GM19397 (cell line): ENCODE results near the gene KCNMA1.

Source experiments
- ATAC-seq: cut with Tn5 transposase; IDR thresholded peaks from one replicate; pipeline ENCODE4 v1.9.1; 2021; ENCODE audit warnings: mild to moderate bottlenecking, moderate library complexity; ENCODE audit not compliant: unreplicated experiment

The KCNMA1 gene

GRCh38 chr10:77016855-77017254, 620.8 kb downstream of the KCNMA1 start:
- no peak for ATAC-seq

DNA sequence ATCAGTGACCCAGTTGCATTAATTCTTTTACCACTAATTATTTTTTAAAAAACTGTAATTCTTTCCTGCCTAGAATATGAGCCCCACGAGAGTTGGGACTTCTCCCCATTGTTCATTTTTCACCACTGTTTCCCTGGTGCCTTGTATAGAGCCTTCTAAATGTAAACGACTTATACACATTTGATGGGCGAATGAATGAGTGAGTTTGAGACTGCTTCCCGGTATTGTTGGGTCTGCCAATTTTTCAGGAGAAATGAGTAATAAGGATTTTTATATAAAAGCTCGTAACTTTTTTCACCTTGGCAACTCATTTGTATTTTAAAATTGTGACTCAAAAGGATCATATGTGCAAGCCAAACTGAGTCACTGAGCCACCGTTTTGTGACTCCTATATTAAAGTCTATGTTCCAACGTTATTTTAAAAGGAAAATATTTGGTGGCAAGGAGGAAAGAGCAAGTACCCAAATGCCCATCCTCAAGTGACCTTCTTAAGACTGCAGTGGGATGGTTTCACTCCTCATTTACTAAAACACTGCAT, 621.3 kb downstream of the KCNMA1 start:
- ATAC-seq: no peak

GRCh38 chr10:77015360-77015759, 622.2 kb downstream of the KCNMA1 start:
- no peak for ATAC-seq

DNA sequence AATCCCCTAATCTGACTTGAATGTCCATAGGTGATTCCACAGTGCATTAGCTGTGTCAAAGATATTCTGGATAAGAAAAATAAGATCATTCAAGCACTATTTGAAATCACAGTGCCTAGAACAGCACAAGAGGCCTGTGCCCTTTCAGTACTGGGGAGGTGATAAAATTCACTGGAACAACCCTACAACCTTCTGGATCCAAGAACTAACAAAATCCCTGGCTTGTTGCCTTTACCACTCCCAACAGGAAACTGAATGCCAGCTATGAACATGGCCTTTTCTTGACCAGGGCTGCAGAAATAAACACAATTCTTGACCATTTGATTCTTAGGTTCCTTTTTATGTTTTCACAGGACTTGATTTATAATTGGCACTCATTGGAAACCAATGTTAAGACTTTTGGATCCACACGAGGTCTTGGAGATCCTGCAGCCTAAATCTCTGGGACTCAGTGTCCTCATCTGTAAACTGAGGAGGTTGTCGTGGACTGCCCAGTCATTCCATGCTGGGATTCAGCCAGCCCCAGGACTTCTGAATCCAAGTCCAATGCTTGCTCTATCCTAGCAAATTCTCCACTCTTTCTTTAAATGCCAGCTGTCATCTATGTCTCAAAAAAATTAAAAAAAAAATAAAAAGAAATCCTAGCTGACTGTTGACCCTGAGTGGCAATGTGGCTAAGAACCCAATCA, 624.7 kb downstream of the KCNMA1 start:
- no peak for ATAC-seq

GRCh38 chr10:77011874-77012811, 625.5 kb downstream of the KCNMA1 start:
- ATAC-seq: no peak

DNA sequence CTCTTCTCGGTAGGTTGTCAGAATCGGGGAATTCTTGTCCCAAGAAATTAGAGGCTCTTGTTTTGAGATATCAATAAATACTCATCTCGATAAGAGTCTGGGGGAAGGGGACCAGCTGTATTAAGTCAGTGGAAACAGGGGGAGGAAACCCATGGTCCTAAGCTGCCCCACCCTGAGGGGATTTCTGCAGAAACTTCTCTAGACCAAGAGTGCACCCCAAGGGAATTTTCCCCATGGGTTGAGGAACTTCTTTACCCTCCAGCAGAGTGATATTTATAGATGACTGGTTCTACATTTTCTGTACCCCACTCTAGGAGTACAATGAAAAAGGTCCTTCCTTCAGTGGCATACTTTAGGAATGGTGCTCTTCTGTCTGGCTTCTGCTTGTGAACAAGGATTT, 627.2 kb downstream of the KCNMA1 start:
- no peak for ATAC-seq

- ATAC-seq: no peak
Observed at GRCh38 chr10:77007834-77008233, 629.8 kb downstream of the KCNMA1 start.

- ATAC-seq: no peak
Observed at GRCh38 chr10:77006836-77007511, 630.6 kb downstream of the KCNMA1 start.

DNA sequence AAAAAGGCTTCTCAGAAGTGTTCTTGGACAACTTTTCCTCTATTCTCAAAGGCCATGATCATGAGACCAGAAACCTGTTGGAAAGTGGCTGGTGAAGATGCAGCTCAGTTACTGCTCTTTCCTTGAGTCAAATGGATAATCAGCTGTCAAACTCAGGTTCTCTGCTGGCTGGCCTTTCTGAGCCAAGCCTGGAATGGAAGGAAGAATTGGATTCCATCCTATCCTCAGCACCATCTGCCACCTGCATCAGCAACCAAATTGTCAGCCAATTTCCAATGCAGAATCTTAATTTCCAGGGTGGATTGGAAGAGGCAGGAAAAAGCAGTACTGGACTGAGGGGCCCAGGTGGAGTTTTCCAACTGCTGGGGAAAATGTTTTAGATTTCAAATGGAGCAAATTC, 631.7 kb downstream of the KCNMA1 start:
- ATAC-seq: no peak

DNA sequence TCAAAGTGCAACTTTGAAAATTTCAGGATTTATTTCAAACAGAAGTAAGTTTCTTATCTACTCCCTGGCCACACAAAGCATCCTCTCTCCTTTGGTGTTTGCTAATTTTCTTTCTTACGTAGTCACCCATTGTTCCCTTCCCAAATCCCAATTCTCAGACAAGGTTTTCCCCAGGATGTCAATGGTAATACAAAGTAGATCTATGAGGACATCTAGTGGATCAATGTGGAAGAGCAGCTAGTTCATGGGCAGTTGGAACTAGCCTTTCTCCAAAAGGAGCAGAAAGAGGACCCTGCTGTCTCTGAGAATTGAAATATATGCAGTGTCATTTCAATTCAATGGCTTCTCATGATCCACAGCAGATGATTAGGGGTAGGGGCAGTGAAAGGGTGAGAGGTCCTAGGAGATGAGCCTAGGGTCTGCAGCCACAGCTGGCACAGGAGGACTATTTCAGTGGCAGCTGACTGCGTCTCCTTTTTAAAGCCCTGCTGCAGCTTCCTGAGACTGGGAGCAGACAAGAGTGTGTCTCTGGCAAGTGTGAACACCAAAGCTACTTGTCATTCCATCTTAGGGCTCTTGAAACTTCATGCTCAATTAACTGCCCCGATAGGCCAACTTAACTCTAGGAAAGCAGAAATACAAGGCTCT, 632.6 kb downstream of the KCNMA1 start:
- no peak for ATAC-seq

DNA sequence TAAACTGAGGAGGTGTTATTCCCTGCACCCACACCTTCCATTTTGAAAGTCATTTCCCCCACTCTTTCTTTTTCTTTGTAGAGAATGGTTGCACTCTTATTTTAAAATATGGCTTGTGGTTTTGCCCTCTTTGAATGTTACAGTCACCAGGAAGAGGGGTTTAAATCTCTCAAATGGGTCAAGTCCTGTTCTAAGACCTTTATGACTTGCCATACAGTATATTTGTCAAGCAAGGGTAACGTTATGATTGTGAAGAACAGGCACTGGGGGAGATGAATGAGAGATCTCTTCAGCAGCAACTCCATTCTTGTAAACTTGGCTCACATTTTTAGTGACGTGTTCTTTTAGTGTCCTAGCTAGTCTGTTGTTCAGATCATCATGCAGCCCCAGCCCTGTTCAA, 634.7 kb downstream of the KCNMA1 start:
- ATAC-seq: no peak

DNA sequence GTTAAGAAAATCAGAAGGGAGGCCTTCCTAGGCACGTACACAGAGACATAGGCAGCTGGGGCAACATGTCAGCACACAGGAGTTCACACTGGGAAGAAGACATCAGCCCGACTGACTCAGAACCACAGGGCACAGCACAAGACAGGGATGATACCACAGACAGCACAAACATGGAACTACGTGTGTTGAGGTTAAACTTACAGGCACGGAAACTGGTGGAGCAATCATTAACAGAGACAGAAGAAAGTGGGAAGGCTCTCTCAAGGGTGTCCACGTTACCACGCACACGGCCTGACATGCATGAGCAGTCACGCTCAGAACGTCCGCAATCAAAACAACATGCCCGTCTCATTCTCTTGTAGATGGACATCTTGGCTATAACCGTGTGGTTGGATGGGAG, 636.4 kb downstream of the KCNMA1 start:
- ATAC-seq: no peak

GRCh38 chr10:76998451-76998850, 639.2 kb downstream of the KCNMA1 start:
- no peak for ATAC-seq

DNA sequence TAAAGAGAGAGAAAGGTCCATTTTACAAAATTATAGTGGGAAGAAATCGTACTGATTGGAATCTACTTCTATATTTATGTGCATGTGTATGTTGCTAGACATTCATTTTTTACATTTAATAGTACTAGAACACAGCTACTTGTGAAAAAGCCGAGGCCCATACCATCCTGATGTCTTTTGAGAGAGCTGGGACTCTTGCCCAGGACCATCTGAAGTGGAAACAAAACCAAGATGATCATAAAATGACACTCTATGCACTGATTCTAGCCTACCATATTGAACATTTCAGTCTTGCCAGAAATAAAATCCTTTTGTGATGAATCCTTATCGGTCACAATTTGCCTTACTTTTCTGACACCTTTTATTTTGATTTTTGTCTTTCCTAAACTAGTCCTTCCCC, 640.0 kb downstream of the KCNMA1 start:
- ATAC-seq: no peak

GRCh38 chr10:76995023-76995422, 642.6 kb downstream of the KCNMA1 start:
- no peak for ATAC-seq

DNA sequence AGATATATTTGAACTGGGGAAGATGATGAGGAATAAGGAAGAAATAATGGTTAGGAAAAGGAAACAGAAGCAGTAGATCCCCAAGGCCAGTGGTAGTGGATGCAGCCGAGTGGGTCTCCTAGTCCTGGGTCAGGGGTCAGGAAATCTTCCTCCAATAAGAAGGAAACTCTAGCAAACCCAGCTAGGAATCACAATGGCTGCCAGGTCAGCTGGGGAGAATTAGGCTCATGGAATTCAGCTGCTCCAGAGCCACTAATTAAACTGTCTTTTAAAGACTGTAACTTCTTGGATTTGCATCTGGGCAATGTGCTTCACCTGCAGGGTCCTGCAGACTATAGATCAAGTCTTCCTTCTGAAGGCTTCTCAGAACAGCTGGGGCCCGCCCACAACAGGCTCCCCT, 644.4 kb downstream of the KCNMA1 start:
- ATAC-seq: no peak

- ATAC-seq: no peak
Observed at GRCh38 chr10:76992467-76992866, 645.1 kb downstream of the KCNMA1 start.

- ATAC-seq: no peak
Observed at GRCh38 chr10:76991621-76992020, 646.0 kb downstream of the KCNMA1 start.

- ATAC-seq: no peak
Observed at GRCh38 chr10:76990561-76990960, 647.0 kb downstream of the KCNMA1 start.

DNA sequence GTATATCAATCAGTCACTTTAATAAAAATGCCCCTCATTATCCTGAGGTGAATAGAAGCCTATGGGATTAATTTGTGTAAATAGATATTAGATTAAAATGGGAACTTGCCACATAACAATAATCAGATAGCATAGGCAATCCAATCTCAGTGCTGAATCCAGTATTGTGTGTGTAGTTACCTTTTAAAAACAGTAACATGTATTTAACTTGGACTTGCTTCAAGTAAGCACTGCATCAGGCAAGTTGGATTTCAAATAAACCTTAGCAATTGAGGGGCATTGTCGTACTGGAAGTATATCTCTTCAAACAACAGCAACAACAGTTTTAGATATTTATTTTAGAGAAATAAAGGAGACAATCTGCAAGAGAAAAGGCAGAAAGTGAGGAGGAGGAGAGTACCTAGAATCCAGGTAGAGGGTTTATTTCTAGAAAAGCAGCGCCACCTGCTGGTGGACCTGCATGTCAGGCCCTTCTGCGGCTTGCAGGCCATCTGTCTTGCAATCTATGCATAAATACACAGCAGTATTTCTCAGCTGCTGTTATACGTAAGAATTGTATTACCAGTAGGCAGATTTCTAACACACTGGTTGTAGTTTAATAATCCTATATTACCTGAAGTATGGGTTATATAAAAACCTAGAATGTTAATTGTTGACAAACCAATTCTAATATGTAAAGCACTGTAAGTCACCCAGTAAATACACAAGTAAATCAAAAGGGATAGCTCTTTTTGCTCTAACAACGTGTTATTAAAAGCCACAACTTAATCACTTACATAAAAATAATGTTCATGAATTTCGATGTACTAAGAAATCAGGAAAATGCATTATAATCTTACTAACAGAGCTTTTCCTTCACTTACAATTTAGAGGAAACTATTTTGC, 652.8 kb downstream of the KCNMA1 start:
- ATAC-seq: peak; percentile 63
